Right forelimb (tissue), 1 donor: ENCODE results near the gene LAMA2.

Source experiments
- DNase-seq: peaks from one replicate; pipeline ENCODE4 v3.0.0-alpha.2; 2018

Gene LAMA2

DNA sequence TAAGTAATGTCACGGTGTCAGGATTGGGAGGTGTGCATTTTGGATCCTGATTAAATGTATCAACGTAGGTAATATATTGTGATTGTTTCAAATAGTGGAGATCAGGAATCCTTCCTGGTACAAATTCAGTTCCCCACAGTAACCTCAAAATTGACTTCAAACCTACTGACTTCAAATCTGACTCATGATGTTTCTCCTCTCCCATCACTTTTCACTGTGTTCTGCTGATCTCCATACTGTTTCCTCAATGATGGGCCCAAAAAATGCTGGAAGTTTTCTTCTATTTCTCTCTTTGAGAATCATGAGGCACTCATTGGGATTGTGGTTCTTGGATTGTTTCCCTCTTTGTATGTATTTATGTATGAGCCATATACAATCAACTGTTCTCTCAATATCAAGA is 35.9 kb downstream of the LAMA2 start:
- no peak for DNase-seq

DNA sequence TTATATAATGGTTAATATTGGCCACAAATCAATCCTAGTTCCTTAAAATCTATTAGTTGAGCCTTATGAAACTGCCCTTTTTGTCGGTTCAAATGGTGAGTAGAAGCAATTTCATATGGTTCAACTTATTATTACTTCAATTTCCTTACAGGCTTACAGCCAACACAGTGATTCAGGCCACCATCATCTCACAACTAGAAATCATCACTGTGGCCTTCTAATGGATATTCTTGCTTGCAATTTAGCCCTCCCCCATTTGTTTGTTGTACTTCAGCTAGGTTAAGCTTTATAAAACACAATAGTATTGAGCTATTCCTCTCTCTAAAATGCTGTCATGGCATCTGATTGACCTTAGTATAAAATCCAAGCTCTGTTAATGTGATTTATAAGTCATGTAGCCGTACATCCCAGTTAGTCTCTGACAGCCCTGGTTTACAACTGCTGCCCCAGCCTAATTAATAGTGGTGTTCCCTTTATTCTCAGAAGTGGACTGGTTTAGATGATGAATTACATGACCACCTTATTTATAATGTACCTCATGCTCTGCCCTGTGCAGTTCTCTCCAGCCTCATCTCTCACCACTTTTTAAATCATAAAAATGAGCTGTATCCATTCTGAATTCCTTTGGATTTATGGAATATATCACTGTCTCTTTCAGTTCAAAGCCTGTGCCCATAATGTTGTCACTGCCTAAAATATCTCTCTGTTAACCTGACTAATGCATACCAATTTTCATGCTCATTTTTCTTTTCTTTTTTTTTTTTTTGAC is 36.7 kb downstream of the LAMA2 start:
- DNase-seq = no peak

DNA sequence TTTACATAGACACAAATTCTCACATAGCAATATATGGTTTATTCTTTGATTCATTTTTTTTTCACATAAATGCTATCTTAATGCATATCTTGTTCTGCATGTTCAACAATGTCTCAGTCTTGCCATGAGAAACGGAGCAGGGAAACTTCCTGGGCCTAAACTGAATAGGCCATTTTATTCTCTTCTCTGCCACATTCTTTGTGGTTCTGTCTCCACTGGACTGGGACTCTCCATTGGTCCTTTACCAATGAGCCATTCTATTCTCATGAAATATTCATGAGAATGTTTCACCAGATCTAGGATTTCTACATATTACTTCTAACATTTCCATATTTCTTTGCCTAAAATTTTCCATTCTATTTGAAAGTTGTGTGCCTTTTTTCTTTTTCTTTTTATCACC is 42.8 kb downstream of the LAMA2 start:
- DNase-seq = no peak

GRCh38 chr6:128929869-128930268 is 46.9 kb downstream of the LAMA2 start:
- DNase-seq = no peak

DNA sequence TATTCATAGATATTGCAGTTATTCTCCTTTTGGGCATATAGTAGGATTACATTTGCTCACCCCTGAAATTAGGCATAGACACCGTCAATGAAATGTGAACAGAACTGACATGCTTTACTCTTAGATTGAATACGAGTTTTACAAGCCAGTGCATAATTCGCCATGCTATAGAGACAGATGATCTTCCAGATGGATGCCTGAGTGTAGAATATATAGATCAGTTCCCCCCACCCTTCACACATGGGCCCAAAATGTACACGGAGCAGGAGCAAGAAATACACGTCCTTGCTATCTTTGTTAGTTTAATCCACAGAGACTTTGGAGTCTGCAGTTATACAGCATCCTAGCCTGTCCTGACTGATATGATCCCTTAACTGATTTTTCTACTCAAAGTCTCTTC is 47.4 kb downstream of the LAMA2 start:
- DNase-seq = no peak

DNA sequence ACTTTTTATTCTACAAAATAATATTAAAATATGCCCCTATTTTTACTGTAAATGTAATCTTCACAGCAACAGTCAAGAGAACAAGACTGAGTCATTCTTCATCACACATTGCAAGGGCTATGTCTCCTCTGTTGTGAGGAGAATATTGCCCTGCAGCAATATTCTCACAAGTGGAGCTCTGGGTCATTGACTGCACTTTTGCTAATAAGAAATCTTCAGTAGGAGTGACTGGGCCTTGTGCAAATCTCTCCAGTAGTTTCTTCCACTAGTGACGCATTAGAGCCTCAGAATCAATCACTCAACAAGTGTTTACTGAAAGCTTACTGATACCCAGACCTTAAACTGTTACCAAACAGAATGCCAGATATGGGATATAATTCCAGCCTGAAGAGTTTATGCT is 49.1 kb downstream of the LAMA2 start:
- no peak for DNase-seq

DNA sequence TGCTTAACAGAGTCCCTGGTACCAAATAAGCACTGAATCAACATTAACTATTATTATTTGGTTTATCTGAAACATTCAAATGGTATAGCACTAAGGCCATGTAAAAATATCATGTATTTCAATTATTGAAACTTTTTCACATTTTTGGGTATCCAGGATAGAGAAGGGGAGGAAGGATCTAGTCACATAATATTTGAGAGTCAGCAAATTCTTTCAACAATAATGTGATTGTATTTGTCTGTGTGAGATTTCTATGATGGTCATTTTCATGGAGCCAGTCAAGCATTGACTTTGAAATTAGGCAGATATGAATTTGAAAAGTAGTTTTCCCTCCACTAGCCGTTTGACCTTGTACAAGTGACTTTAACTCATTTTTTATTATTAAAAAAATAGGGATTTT is 67.9 kb downstream of the LAMA2 start:
- DNase-seq = no peak

- no peak for DNase-seq
Measured at GRCh38 chr6:128952902-128953301, 70.0 kb downstream of the LAMA2 start.

- no peak for DNase-seq
Measured at GRCh38 chr6:128954308-128955043, 71.5 kb downstream of the LAMA2 start.

GRCh38 chr6:128963561-128963960 is 80.6 kb downstream of the LAMA2 start:
- no peak for DNase-seq

- no peak for DNase-seq
Measured at GRCh38 chr6:128964233-128964755, 81.4 kb downstream of the LAMA2 start.

DNA sequence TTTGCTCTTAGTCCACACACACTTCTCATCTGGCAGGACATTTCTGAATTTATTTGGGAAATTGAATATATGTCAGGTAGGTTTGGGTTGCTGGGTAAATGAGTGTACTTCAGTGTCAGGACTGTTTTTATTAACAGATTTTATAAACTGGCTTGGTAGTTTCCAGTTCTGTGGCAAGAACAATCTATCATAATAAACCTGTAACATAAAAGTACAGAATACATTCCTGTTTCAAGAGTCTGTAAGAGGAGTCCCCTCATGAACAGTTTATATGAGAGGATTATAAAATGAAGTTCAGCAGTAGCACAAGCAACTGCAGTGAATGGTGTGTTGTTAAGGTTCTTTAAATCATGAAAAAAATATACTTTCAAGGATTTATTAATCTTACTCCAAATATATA is 81.8 kb downstream of the LAMA2 start:
- DNase-seq = no peak

DNA sequence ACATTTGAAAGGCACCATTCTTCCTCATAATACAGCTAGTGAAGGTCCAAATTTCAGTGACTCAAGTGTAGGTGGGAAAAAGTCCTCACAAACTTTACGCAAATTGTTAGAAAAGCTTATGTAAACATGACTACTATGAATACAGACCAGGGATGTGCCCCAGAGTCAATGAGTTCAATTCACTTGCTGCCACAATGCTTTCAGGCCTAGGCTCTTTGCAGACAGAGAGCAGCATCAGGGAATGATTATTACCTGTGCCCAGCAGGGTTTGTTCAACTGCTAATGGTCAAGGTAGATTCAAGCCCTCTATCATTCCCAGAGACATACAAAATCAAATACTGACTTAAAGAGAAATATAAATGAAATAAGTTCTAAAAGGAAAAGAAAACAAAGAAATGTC is 84.0 kb downstream of the LAMA2 start:
- DNase-seq = no peak

DNA sequence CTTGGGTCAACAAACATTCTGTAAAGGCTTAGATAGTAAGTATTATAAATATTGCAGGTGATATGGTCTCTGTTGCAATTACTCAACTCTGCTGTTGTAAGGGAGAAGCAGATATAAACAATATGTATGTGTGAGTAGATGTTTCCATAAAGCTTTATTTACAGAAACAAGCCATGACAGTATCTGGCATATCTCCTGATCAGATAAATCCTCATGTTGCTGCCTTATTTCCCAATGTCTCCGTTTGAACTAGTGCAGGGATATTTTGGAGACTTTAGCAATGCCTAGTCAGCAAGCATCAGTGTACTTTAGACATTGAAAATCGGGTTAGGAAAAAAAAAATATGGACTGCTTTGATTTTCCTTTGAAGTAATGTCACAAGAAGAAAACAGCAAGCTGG is 96.1 kb downstream of the LAMA2 start:
- no peak for DNase-seq

GRCh38 chr6:128981716-128982115 is 98.8 kb downstream of the LAMA2 start:
- no peak for DNase-seq

GRCh38 chr6:128990360-128990759 is 107.4 kb downstream of the LAMA2 start:
- no peak for DNase-seq

DNA sequence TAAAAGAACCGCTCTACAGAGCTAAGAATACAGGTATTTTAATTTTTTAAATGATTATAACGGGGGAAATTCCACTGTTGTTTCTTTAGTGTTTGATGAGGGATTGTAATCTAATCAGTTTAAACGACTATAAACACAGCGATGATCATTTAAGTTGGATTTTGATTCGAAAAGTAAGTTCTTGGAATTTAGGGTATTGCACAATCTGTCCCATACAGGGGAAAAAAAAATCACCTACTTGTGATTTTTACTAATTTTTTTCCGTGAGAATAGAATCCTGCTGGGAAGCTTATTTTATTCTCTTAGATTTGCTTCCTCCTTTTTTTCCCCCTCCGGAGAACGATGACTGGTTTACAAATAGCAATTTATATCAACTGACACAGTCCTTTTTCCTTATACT is 108.0 kb downstream of the LAMA2 start:
- DNase-seq = no peak

- no peak for DNase-seq
Measured at GRCh38 chr6:128993166-128993565, 110.2 kb downstream of the LAMA2 start.

DNA sequence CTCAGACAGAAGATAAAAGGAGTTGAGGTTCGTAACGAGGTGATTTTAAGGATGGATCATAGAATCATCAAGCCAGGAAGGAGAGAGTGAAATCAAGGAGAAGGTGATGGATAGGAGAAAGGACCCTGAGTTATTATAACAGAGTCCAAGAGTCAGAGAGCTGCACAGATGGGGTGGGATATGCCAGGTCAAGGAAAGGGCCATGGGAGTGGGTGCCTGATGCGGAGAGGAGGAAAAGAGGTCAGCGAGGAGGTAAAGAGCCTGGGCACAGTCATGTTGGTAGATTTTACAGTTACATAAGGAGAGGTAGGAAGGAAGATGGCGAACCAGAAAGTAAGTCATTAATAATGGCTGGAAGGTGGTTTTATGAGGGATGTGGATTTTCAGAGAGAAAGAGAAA is 114.9 kb downstream of the LAMA2 start:
- DNase-seq = no peak

GRCh38 chr6:129006724-129007514 is 124.0 kb downstream of the LAMA2 start:
- no peak for DNase-seq

- no peak for DNase-seq
Measured at GRCh38 chr6:129007701-129008373, 124.9 kb downstream of the LAMA2 start.

GRCh38 chr6:129008591-129008990 is 125.7 kb downstream of the LAMA2 start:
- DNase-seq = no peak

GRCh38 chr6:129009851-129010250 is 126.9 kb downstream of the LAMA2 start:
- no peak for DNase-seq
